Activated CD8-positive, alpha-beta memory T cell treated with anti-CD3 and anti-CD28 coated beads, Interleukin-2, amount 50 U/mL, for 24 hours (primary cell): ENCODE measurements around the gene TMEM154.

Experiments
- DNase-seq: peaks from one replicate; pipeline ENCODE4 v3.0.0-alpha.2; 2020; ENCODE audit errors: extremely low read depth

Gene TMEM154

GRCh38 chr4:152693871-152694270, 14.1 kb upstream of the TMEM154 start:
- DNase-seq: no peak

DNA sequence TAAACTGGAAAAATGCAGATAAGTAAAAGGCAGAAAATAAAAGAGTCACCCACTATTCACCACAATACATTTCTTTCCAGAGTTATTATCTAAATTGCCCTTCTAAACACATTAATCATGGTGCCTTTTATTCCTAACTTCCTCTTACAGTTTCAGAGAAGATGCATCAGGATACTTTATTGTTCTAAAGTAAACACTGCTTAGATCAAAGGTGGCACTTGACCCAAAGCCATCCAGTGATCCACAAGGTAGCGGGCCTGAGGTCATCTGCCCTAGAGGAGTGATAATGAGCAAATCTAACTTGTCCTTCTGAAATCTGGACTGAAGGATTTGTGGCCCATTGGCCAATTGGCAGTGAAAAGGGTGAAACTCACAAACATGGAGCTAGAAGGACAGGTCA, 12.0 kb upstream of the TMEM154 start:
- DNase-seq: no peak

- no peak for DNase-seq
Observed at GRCh38 chr4:152690706-152691651, 11.2 kb upstream of the TMEM154 start.

GRCh38 chr4:152689615-152690501, 10.1 kb upstream of the TMEM154 start:
- no peak for DNase-seq

GRCh38 chr4:152687974-152688599, 8.3 kb upstream of the TMEM154 start:
- DNase-seq: no peak

GRCh38 chr4:152686452-152687013, 6.7 kb upstream of the TMEM154 start:
- no peak for DNase-seq

DNA sequence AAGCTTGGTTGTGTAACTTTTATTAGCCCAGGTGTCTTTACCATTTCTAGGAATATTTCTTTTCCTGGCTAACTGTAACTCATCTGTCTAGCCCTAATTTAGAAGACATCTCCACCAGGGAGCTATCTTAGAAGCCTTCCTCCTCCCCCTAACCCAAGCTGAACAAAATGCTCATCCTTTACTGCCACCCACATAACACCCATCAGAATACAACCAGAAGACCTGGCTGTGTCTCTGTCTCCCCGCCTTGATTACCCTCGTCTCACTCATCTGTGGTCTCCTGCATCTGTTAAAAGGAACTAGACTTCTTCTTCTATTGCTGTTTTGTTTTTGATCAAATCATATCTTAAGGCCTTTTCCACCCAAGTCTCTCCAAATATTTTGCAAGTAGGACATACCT, 4.8 kb upstream of the TMEM154 start:
- no peak for DNase-seq

GRCh38 chr4:152684007-152684406, 4.2 kb upstream of the TMEM154 start:
- DNase-seq: no peak

DNA sequence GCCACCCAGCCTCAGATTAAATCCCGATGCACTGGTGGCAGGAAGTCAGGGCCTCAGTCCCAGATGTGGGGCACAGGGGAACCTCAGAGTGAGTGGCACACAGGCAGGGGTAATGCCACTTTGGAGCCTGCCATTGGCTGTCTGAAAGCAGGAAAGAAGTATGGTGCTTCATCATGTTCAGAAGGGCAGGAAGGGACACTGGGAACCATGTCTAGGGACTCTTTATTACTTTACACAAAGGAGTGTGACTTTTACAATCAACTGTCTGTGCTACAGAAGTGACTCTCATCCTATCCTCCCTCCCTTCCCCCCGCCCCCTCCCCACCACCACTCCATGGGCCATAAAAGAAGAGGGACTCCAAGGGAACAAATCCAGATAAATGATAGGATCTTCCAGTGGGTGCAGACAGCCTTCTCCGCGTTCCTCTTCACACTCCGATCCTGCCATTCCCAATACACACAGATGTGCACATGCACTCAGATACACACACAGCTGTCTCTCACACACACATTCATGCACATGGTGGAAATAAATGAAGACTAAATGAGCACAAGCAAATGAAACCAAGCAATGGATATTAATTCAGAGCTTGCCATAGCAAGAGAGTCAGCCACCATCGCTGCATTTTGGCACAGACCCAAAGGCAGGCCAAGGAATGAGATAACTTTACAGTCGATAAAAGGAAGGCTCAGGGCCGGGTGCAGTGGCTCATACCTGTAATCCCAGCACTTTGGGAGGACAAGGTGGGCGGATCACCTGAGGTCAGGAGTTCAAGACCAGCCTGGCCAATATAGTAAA, 2.5 kb upstream of the TMEM154 start:
- DNase-seq: no peak

GRCh38 chr4:152680988-152681603, 1.3 kb upstream of the TMEM154 start:
- DNase-seq: no peak

DNA sequence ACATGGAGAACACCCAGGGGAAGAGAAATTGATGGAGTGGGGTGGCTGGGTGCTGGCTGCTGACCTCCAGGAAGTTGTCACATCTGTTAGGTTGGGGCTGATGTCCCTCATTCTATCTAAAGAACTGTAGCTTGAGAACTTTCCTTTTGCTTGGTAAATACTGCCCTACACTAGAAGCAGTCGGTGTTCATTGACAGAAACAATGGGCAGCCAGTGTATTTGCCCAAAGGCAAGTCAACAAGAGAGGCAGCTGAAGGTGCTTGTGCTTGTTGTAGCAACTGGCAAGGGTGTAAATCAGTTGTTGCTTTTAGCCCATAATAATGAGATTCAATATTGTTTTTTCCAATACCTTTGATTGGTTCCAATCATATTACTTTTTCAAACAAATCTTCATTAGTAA, 956 bp downstream of the TMEM154 start:
- DNase-seq: no peak

- no peak for DNase-seq
Observed at GRCh38 chr4:152677117-152677516, 2.7 kb downstream of the TMEM154 start.

DNA sequence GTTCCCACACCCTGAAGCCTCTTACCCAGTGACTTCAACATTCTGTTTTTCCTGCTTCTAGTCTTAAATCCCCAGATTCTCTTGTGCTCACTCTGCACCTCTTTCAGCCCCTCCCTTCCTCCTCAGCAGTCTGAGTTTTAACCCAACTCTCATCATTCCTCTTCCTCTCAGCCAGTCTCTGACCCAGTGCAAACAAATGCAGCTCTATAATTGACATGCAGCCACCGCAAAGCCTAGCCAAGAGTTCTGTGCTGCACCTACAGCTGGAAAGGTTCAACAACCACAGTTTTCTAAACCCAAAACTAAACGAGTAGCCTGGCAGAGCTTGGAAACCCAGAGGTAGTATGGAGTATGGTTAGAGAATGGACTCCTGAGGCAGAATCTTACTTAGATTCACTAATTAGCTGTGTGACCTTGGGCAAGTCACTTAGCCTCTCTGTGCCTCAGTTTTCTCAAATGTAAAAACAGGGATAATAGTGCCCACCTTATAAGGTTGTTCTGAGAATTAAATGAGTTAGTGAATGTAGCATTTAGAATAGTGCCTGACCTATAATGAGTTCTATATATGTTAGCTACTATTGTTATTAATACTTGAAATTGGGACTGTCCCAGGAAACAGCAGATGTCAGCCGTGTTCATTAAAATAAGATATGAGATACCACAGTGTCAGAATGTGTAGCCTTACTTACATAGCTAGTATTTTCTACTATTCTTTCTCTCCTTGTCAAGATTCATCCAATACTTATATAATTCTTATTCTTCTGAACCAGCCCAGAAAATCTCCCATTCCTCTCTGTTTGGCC, 3.5 kb downstream of the TMEM154 start:
- no peak for DNase-seq

DNA sequence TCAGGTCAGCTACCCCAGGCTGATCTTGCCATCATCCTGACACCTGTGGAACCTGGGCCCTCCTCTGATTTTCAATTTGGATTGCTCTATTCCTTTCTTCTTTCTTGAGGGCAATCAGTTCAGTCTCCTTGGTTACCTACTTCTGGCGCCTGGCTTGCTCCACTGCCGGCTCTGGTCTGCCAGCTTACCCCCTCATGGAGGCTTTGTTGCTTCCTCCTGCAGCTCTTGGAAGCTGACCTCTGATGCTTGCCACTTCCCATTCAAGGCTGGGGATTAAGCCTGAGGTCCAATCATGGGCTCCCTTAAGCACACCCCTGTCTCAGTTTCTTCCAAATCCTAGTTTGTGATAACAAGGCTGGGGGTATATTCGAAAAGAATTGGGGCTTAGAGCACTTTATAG, 5.4 kb downstream of the TMEM154 start:
- DNase-seq: no peak

DNA sequence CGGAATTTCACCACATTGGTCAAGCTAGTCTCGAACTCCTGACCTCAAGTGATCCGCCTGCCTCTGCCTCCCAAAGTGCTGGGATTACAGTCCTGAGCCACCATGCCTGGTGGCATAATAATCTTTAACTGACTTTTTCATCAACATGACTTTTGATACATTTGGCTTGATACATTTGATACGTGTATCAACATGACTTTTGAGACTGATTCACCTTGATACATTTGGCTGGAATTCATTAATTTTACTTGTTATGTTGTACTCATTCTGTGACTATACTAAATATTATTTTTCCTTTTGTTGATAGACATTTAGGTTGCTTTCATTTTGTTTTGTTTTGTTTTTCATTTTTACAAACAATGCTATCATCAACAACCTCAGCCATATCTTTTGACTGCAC, 6.3 kb downstream of the TMEM154 start:
- no peak for DNase-seq

GRCh38 chr4:152672206-152673092, 7.3 kb downstream of the TMEM154 start:
- DNase-seq: no peak

DNA sequence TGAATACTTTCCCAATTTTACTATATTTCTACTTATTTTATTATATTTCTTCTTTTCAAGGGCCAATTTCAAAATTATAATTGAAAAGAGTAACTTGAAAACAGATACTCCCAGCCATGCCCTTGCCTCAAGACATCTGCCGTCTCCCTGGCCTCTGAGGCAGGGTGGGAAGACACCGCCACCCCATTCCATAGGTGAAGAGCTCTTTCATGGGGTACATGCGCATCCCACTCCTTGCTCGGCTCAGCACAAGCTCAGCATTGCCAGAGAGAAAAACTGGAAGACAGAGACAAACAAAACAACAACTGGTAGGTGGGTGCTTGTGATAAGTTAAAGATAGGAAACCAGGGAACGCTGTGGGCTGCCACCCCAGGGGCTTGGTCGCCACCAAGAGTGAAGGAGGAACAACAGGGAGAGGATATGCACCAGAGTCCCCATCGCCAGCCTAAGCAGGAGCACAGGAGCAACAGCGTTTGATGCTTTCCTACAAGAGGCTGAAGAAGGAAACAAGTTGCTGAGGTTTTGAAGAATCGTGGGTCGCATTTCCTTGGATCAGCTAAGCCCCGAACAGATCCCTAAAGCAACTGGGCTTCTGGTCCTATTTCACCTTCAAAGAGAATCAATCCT, 11.3 kb downstream of the TMEM154 start:
- DNase-seq: no peak

DNA sequence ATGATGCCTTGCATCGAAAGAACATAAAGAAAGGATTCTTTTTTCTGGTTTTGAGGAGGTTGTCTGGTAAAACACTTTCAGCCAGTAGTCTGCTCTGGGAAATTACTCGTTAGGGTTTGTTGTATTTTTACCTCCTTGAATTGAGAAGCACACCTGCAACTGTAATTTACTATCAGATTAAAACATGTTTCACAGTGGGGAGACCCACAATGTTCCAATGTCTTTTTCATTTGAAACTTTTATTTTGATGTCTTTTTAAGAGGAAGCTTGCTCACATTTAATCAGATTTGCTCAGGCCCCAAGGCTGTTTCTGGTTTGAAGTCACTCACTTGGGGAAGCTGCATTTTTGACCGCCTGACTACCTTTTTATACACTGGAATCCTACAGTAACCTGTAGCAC, 12.0 kb downstream of the TMEM154 start:
- DNase-seq: no peak
